H9 (cell line): ENCODE data around the gene BCAS1. TPM values are rescaled to one million over a fixed set of nuclear protein-coding genes. Genes with fewer than 3 reads are reported as not detected.

Source experiments
- DNase-seq: peaks from one replicate; pipeline ENCODE4 v3.0.0-alpha.2; 2017
- H2AFZ ChIP-seq: one replicate; pipeline ENCODE4 v1.6.1; 2013; ENCODE audit warnings: mild to moderate bottlenecking, low read length, control low read depth, moderate library complexity
- H2AK5ac ChIP-seq: 2 replicates; pipeline ENCODE4 v1.6.1; 2013; ENCODE audit warnings: low read length, control low read depth, mixed read lengths; ENCODE audit not compliant: insufficient read length
- H2BK120ac ChIP-seq: one replicate; pipeline ENCODE4 v1.6.1; 2013; ENCODE audit warnings: low read depth, mild to moderate bottlenecking, low read length, control low read depth, inconsistent platforms; ENCODE audit not compliant: poor library complexity, severe bottlenecking
- H2BK12ac ChIP-seq: 2 replicates; pipeline ENCODE4 v1.6.1; 2013; ENCODE audit warnings: low read length, control low read depth, mixed read lengths, low read depth; ENCODE audit not compliant: insufficient read length
- H2BK15ac ChIP-seq: 2 replicates; pipeline ENCODE4 v1.6.1; 2013; ENCODE audit warnings: low read depth, low read length, control low read depth
- H2BK20ac ChIP-seq: one replicate; pipeline ENCODE4 v1.6.1; 2013; ENCODE audit warnings: low read depth, mild to moderate bottlenecking, low read length, control low read depth, inconsistent platforms; ENCODE audit not compliant: poor library complexity, severe bottlenecking
- H2BK5ac ChIP-seq: 2 replicates; pipeline ENCODE4 v1.6.1; 2013; ENCODE audit warnings: low read length, control low read depth, mixed read lengths; ENCODE audit not compliant: insufficient read length
- H3K14ac ChIP-seq: 2 replicates; pipeline ENCODE4 v1.6.1; 2013; ENCODE audit warnings: low read length, control low read depth; ENCODE audit not compliant: insufficient read depth
- H3K18ac ChIP-seq: 2 replicates; pipeline ENCODE4 v1.6.1; 2013; ENCODE audit warnings: low read depth, mild to moderate bottlenecking, mixed read lengths, low read length, control low read depth; ENCODE audit not compliant: insufficient read length
- H3K23ac ChIP-seq: 2 replicates; pipeline ENCODE4 v1.6.1; 2013; ENCODE audit warnings: low read length, control low read depth, mixed read lengths, low read depth; ENCODE audit not compliant: insufficient read length
- H3K23me2 ChIP-seq: 2 replicates; pipeline ENCODE4 v1.6.1; 2013; ENCODE audit warnings: low read depth, mild to moderate bottlenecking, mixed read lengths, low read length, control low read depth; ENCODE audit not compliant: insufficient read length, poor library complexity, severe bottlenecking
- H3K27ac ChIP-seq: 2 replicates; pipeline ENCODE4 v1.5.1; 2013; ENCODE audit warnings: low read length, control low read depth, mixed read lengths, low read depth; ENCODE audit not compliant: insufficient read length
- H3K27me3 ChIP-seq: 2 replicates; pipeline ENCODE4 v1.6.1; 2013; ENCODE audit warnings: low read length, control low read depth, inconsistent platforms; ENCODE audit not compliant: insufficient read depth
- H3K4ac ChIP-seq: 2 replicates; pipeline ENCODE4 v1.6.1; 2013; ENCODE audit warnings: low read depth, mild to moderate bottlenecking, control low read depth, inconsistent platforms, low read length, moderate library complexity
- H3K4me1 ChIP-seq: 2 replicates; pipeline ENCODE4 v1.6.1; 2013; ENCODE audit warnings: low read length, control low read depth, inconsistent platforms; ENCODE audit not compliant: insufficient read depth
- H3K4me2 ChIP-seq: 2 replicates; pipeline ENCODE4 v1.6.1; 2013; ENCODE audit warnings: low read length, control low read depth, mixed read lengths; ENCODE audit not compliant: insufficient read length, insufficient read depth
- H3K56ac ChIP-seq: 2 replicates; pipeline ENCODE4 v1.6.1; 2013; ENCODE audit warnings: low read depth, mild to moderate bottlenecking, mixed read lengths, low read length, control low read depth; ENCODE audit not compliant: insufficient read length
- H3K79me1 ChIP-seq: 2 replicates; pipeline ENCODE4 v1.6.1; 2013; ENCODE audit warnings: low read depth, mild to moderate bottlenecking, moderate library complexity, low read length, control low read depth, inconsistent platforms; ENCODE audit not compliant: insufficient read depth, poor library complexity, severe bottlenecking
- H3K79me2 ChIP-seq: 2 replicates; pipeline ENCODE4 v1.6.1; 2013; ENCODE audit warnings: low read length, control low read depth, inconsistent platforms; ENCODE audit not compliant: insufficient read depth
- H3K9ac ChIP-seq: 2 replicates; pipeline ENCODE4 v1.6.1; 2013; ENCODE audit warnings: low read length, control low read depth, mixed read lengths; ENCODE audit not compliant: insufficient read length; ENCODE audit errors: extremely low read depth
- H3K9me3 ChIP-seq: one replicate; pipeline ENCODE4 v1.6.1; 2013; ENCODE audit warnings: low read depth, low read length, inconsistent platforms; ENCODE audit not compliant: control insufficient read depth
- H3T11ph ChIP-seq: one replicate; pipeline ENCODE4 v1.6.1; 2013; ENCODE audit warnings: mild to moderate bottlenecking, low read length, control low read depth, inconsistent platforms
- H4K20me1 ChIP-seq: one replicate; pipeline ENCODE4 v1.6.1; 2013; ENCODE audit not compliant: control insufficient read depth, insufficient read length, insufficient read depth
- H4K5ac ChIP-seq: 2 replicates; pipeline ENCODE4 v1.6.1; 2013; ENCODE audit warnings: low read depth, mild to moderate bottlenecking, mixed read lengths, low read length, control low read depth; ENCODE audit not compliant: insufficient read length
- H4K8ac ChIP-seq: replicated peaks from 2 replicates; pipeline ENCODE4 v1.6.1; 2013; ENCODE audit warnings: low read length, control low read depth, mixed read lengths, low read depth; ENCODE audit not compliant: insufficient read length
- H4K91ac ChIP-seq: 2 replicates; pipeline ENCODE4 v1.6.1; 2013; ENCODE audit warnings: low read depth, mild to moderate bottlenecking, moderate library complexity, mixed read lengths, low read length, control low read depth; ENCODE audit not compliant: insufficient read length
- H3K27ac Mint-ChIP-seq, 3 experiments: 2 replicates in 2 of 3; 3 replicates in 1 of 3; pipeline ENCODE4 v1.8.0; 2020 to 2021; ENCODE audit warnings: mixed read lengths in 3 of 3, mild to moderate bottlenecking in 1 of 3, moderate library complexity in 1 of 3
- H3K27me3 Mint-ChIP-seq: 2 replicates; pipeline ENCODE4 v1.8.0; 2021; ENCODE audit warnings: low read depth, mild to moderate bottlenecking, moderate library complexity, mixed read lengths
- H3K36me3 Mint-ChIP-seq, 3 experiments: 2 replicates in 2 of 3; 3 replicates in 1 of 3; pipeline ENCODE4 v1.8.0; 2020 to 2021; ENCODE audit warnings: low read depth in 3 of 3, mixed read lengths in 3 of 3; ENCODE audit not compliant: insufficient read depth in 1 of 3
- H3K4me1 Mint-ChIP-seq, 2 experiments: 2 replicates each; pipeline ENCODE4 v1.8.0; 2020; ENCODE audit warnings: mixed read lengths in 2 of 2
- H3K4me3 Mint-ChIP-seq, 2 experiments: 2 replicates in 1 of 2; 3 replicates in 1 of 2; pipeline ENCODE4 v1.8.0; 2020 to 2021; ENCODE audit warnings: mild to moderate bottlenecking in 2 of 2, mixed read lengths in 2 of 2, moderate library complexity in 1 of 2
- H3K9me3 Mint-ChIP-seq, 2 experiments: 2 replicates in 1 of 2; 3 replicates in 1 of 2; pipeline ENCODE4 v1.8.0; 2020; ENCODE audit warnings: mild to moderate bottlenecking in 2 of 2, mixed read lengths in 2 of 2, moderate library complexity in 1 of 2
- CTCF ChIP-seq: fragments of 200-600 bp; sonication (generic); conservative IDR thresholded peaks from 3 replicates; pipeline ENCODE4 v1.8.0; 2021; ENCODE audit warnings: antibody characterized with exemption, mild to moderate bottlenecking
- WGBS: extraction: QIAGEN DNeasy Blood & Tissue Kit; methylation state at CpG from one replicate; pipeline ENCODE4 v1.1.7; 2013; ENCODE audit warnings: missing lambda C conversion rate, low lambda C conversion rate, mixed read lengths; ENCODE audit not compliant: insufficient read length; ENCODE audit errors: extremely low coverage; 5-methylcytosine and 5-hydroxymethylcytosine counted together
- total RNA-seq: library from RNA; stranded (reverse); gene quantifications from 2 replicates; pipeline ENCODE4 v1.2.1, GENCODE V29; 2021

The BCAS1 gene
- total RNA-seq, 1 experiment from 2014 or later, result 0.15 TPM

DNA sequence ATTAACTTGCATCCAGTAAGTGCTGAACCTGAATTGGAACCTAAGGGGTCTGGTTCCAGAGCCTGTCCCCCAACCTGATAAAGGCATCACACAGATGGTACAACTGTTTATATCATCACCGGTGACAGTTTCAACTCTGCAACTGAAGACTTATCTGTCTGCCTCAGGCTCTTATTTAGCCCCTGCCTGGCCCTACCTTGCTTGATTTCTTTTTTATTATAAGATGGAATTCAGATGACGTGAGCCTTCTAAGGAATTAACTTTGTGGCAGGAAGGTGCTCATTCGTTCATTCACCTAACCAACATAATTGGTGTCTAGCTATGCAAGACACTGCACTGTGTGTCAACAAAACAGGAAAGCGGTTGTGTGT is 175.0 kb downstream of the BCAS1 start:
- Histone ChIP-seq H3K79me1 (no peaks in the 10 kb centered on the region), H3K4me1 (peaks cover 12% of the 10 kb centered on the region), H3K14ac (no peak overlapping the region), H3K27ac (no peak overlapping the region), H2BK120ac (no peak overlapping the region), H3K23ac (no peak overlapping the region), H4K91ac (no peak overlapping the region), H3K4me2 (no peak overlapping the region), H2AFZ (no peak overlapping the region), H2BK20ac (no peak overlapping the region), H2BK15ac (no peak overlapping the region), H3K79me2 (no peaks in the 10 kb centered on the region), H3T11ph (no peak overlapping the region), H4K8ac (no peak overlapping the region), H3K9me3 (no peaks in the 10 kb centered on the region), H3K9ac (no peak overlapping the region), H3K56ac (no peak overlapping the region), H2BK5ac (no peak overlapping the region), H2BK12ac (no peak overlapping the region), H4K5ac (no peak overlapping the region), H3K18ac (no peak overlapping the region), H2AK5ac (no peak overlapping the region), H4K20me1 (no peaks in the 10 kb centered on the region), H3K4ac (no peak overlapping the region), H3K23me2 (no peaks in the 10 kb centered on the region), H3K27me3 (no peaks in the 10 kb centered on the region)
- DNase-seq, result no peak
- Mint-ChIP-seq H3K36me3 (peaks cover 0 to 13% (median 2%) of the 10 kb centered on the region in 3 experiments; a peak in 3 of 7 replicates), H3K9me3 (peaks cover 4 to 6% of the 10 kb centered on the region in 2 experiments; a peak in 2 of 5 replicates), H3K4me3 (no peak overlapping the region), H3K27ac (no peak overlapping the region), H3K4me1 (peaks cover 36 to 40% of the 10 kb centered on the region in 2 experiments), H3K27me3 (no peaks in the 10 kb centered on the region)
- no CpG with 5 or more reads among the region's 4 CpGs for WGBS
- no peak for TF ChIP-seq CTCF
